GM23338 (cell line): Measurements from ENCODE around the gene TMIGD2. TPM values are rescaled to one million over a fixed set of nuclear protein-coding genes. Genes with fewer than 3 reads are reported as not detected.
"Not testable (repeated sequence)": the region's sequence is repeated elsewhere in the genome, so short reads cannot be mapped to it uniquely, and the experiment has no call there.

Experiments used
- ATAC-seq: fragments of 200-7000 bp; cut with Tn5 transposase; 3 replicates; pipeline ENCODE4 v1.9.1; 2020
- DNase-seq: peaks from one replicate; pipeline ENCODE4 v3.0.0-alpha.2; 2015; ENCODE audit warnings: low spot score
- H2AFZ ChIP-seq: fragments of 200-600 bp; sonication (generic); 2 replicates; pipeline ENCODE4 v1.8.0; 2016; ENCODE audit warnings: antibody characterized with exemption, mild to moderate bottlenecking, moderate library complexity
- H3F3A ChIP-seq: fragments of 200-600 bp; sonication (generic); replicated peaks from 2 replicates; pipeline ENCODE4 v1.8.0; 2017; ENCODE audit warnings: antibody characterized with exemption, mixed run types, low read depth
- H3K27ac ChIP-seq: fragments of 200-600 bp; sonication (generic); 2 replicates; pipeline ENCODE4 v1.6.1; 2016; ENCODE audit warnings: low read depth
- H3K27me3 ChIP-seq: fragments of 200-600 bp; sonication (generic); 2 replicates; pipeline ENCODE4 v1.8.0; 2016; ENCODE audit warnings: mild to moderate bottlenecking, mixed run types, moderate library complexity; ENCODE audit not compliant: insufficient read depth
- H3K36me3 ChIP-seq: fragments of 200-600 bp; sonication (generic); 2 replicates; pipeline ENCODE4 v1.8.0; 2016; ENCODE audit warnings: mild to moderate bottlenecking; ENCODE audit not compliant: insufficient read depth
- H3K4me1 ChIP-seq: fragments of 200-600 bp; sonication (generic); 2 replicates; pipeline ENCODE4 v1.8.0; 2016; ENCODE audit warnings: mild to moderate bottlenecking, moderate library complexity; ENCODE audit not compliant: insufficient read depth
- H3K4me2 ChIP-seq: fragments of 200-600 bp; sonication (generic); 2 replicates; pipeline ENCODE4 v1.7.1; 2017; ENCODE audit warnings: mixed run types
- H3K4me3 ChIP-seq: fragments of 200-600 bp; sonication (generic); 2 replicates; pipeline ENCODE4 v1.6.1; 2016; ENCODE audit warnings: mixed run types
- H3K79me2 ChIP-seq: fragments of 200-600 bp; sonication (generic); replicated peaks from 2 replicates; pipeline ENCODE4 v1.8.0; 2017; ENCODE audit warnings: mild to moderate bottlenecking; ENCODE audit not compliant: insufficient read depth
- H3K9me2 ChIP-seq: fragments of 200-600 bp; sonication (generic); 2 replicates; pipeline ENCODE4 v1.8.0; 2017; ENCODE audit not compliant: insufficient read depth
- H4K20me1 ChIP-seq: fragments of 200-600 bp; sonication (generic); replicated peaks from 2 replicates; pipeline ENCODE4 v1.8.0; 2017; ENCODE audit warnings: mild to moderate bottlenecking; ENCODE audit not compliant: insufficient read depth
- H3K27ac Mint-ChIP-seq: 2 replicates; pipeline ENCODE4 v1.8.0; 2020; ENCODE audit warnings: inconsistent platforms, mild to moderate bottlenecking, moderate library complexity, mixed read lengths
- H3K27me3 Mint-ChIP-seq: 3 replicates; pipeline ENCODE4 v1.8.0; 2022; ENCODE audit warnings: low read depth, mild to moderate bottlenecking, moderate library complexity, mixed read lengths, inconsistent platforms; ENCODE audit not compliant: insufficient read depth, poor library complexity
- H3K36me3 Mint-ChIP-seq: 3 replicates; pipeline ENCODE4 v1.8.0; 2021; ENCODE audit warnings: low read depth, mild to moderate bottlenecking, inconsistent platforms, moderate library complexity, mixed read lengths
- H3K4me1 Mint-ChIP-seq: 3 replicates; pipeline ENCODE4 v1.8.0; 2020; ENCODE audit warnings: mild to moderate bottlenecking, inconsistent platforms, mixed read lengths
- H3K4me3 Mint-ChIP-seq: 3 replicates; pipeline ENCODE4 v1.8.0; 2021; ENCODE audit warnings: moderate library complexity, mild to moderate bottlenecking, inconsistent platforms, mixed read lengths
- H3K9me3 Mint-ChIP-seq: 3 replicates; pipeline ENCODE4 v1.8.0; 2020; ENCODE audit warnings: moderate library complexity, mild to moderate bottlenecking, inconsistent platforms, mixed read lengths
- EZH2 ChIP-seq: fragments of 200-600 bp; sonication (generic); IDR thresholded peaks from one replicate; pipeline ENCODE4 v1.8.0; 2017; ENCODE audit warnings: antibody characterized with exemption, mild to moderate bottlenecking, low read depth; ENCODE audit not compliant: unreplicated experiment
- EZH2phosphoT487 ChIP-seq: fragments of 200-600 bp; sonication (generic); IDR thresholded peaks from one replicate; pipeline ENCODE4 v1.8.1; 2018; ENCODE audit warnings: antibody characterized with exemption; ENCODE audit not compliant: unreplicated experiment
- NANOG ChIP-seq: IDR thresholded peaks from 2 replicates; pipeline ENCODE4 v1.6.1; 2016; ENCODE audit warnings: antibody characterized with exemption, borderline replicate concordance
- POLR2AphosphoS5 ChIP-seq: IDR thresholded peaks from 2 replicates; pipeline ENCODE4 v1.6.1; 2016; ENCODE audit warnings: antibody characterized with exemption, low read depth
- STAT1 ChIP-seq: IDR thresholded peaks from one replicate; pipeline ENCODE4 v1.6.1; 2016; ENCODE audit warnings: antibody characterized with exemption; ENCODE audit not compliant: unreplicated experiment
- ZNF331 ChIP-seq: fragments of 250-450 bp; sonication (Bioruptor Pico); IDR thresholded peaks from 2 replicates; pipeline ENCODE4 v1.5.0; 2020; ENCODE audit warnings: low read depth, mild to moderate bottlenecking, moderate library complexity
- polyA plus RNA-seq: library from polyadenylated mRNA; unstranded; fragments of >200 nt; fragmentation: Nextera tagmentation; extraction: Ambion mirVana; gene quantifications from 2 replicates; pipeline ENCODE4 v1.2.1, GENCODE V29; 2016
- total RNA-seq: library from RNA; depleted of rRNA; stranded (reverse); fragments of >200 nt; shearing (Covaris generic); gene quantifications from 2 replicates; pipeline ENCODE4 v1.2.3, GENCODE V29; 2014
- TF ChIP-seq, protein P1 (sequence below), 2 experiments: fragments of 200-600 bp in 1 of 2; sonication (generic) in 1 of 2; conservative IDR thresholded peaks; 2 replicates each; pipeline versions ENCODE4 v1.5.1 to v1.6.1; 2016 to 2017; ENCODE audit warnings: antibody characterized with exemption in 2 of 2, low read depth in 2 of 2, mild to moderate bottlenecking in 2 of 2, moderate library complexity in 1 of 2
- TF ChIP-seq, protein P2 (sequence below): IDR thresholded peaks from 2 replicates; pipeline ENCODE4 v1.6.1; 2016; ENCODE audit warnings: antibody characterized with exemption
- TF ChIP-seq, protein P3 (sequence below): IDR thresholded peaks from one replicate; pipeline ENCODE4 v1.6.1; 2018; ENCODE audit warnings: antibody characterized with exemption; ENCODE audit not compliant: unreplicated experiment
- TF ChIP-seq, protein P4 (sequence below): fragments of 250-450 bp; sonication (Bioruptor Pico); IDR thresholded peaks from 2 replicates; pipeline ENCODE4 v1.5.0; 2020; ENCODE audit warnings: mild to moderate bottlenecking, moderate library complexity

TMIGD2 gene
- total and polyA plus RNA-seq, 2 experiments from 2014 or later, result 0.76 to 0.79 TPM

DNA sequence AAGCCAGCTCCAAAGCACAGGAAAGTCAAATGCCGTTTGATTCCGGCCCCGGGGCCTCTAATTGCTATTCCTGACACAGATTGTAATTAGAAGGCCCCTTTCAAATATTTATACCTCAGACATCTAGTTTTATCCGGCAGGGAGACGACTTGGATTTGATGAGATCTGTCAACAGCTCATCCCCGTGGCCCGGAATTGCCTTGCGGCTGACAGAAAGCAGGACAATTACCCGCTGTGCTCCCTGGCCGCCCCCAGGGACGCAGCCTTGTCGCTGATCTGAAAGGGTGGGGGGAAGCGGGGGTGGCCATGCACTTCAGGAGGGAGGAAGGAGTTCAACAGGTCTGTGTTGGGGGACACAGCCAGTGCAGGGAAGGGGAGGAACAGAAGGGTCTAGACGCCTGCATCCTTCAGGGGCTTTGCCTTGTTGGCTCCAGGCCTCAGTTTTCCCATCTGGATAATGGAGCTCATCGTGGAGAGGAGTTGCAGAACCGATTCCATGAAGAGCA lies 24.9 kb downstream of the TMIGD2 start:
- Mint-ChIP-seq H3K27ac (no peak overlapping the region), H3K27me3 (peaks cover 38% of the 10 kb centered on the region), H3K9me3 (no peaks in the 10 kb centered on the region), H3K4me1 (peaks cover 4% of the 10 kb centered on the region; the same call in 2 of the 3 replicates), H3K4me3 (peak overlapping the region; percentile 32; the same call in 1 of the 3 replicates), H3K36me3 (no peaks in the 10 kb centered on the region)
- Histone ChIP-seq H3K4me3 (no peak overlapping the region), H3K79me2 (no peaks in the 10 kb centered on the region), H3F3A (peaks cover 5% of the 10 kb centered on the region; the same call in 1 of the 2 replicates), H3K4me2 (no peak overlapping the region), H4K20me1 (no peaks in the 10 kb centered on the region), H3K27ac (no peak overlapping the region), H3K27me3 (peaks cover 44% of the 10 kb centered on the region), H3K4me1 (peaks cover 4% of the 10 kb centered on the region; the same call in 1 of the 2 replicates), H3K36me3 (no peaks in the 10 kb centered on the region), H3K9me2 (no peaks in the 10 kb centered on the region), H2AFZ (no peak overlapping the region)
- TF ChIP-seq, protein P1, sequence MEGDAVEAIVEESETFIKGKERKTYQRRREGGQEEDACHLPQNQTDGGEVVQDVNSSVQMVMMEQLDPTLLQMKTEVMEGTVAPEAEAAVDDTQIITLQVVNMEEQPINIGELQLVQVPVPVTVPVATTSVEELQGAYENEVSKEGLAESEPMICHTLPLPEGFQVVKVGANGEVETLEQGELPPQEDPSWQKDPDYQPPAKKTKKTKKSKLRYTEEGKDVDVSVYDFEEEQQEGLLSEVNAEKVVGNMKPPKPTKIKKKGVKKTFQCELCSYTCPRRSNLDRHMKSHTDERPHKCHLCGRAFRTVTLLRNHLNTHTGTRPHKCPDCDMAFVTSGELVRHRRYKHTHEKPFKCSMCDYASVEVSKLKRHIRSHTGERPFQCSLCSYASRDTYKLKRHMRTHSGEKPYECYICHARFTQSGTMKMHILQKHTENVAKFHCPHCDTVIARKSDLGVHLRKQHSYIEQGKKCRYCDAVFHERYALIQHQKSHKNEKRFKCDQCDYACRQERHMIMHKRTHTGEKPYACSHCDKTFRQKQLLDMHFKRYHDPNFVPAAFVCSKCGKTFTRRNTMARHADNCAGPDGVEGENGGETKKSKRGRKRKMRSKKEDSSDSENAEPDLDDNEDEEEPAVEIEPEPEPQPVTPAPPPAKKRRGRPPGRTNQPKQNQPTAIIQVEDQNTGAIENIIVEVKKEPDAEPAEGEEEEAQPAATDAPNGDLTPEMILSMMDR (conservative IDR thresholded peaks at IDR 0.05; ENCODE audit: low read depth in 2 of 2), result no peak
- TF ChIP-seq ZNF331 (no peak), NANOG (no peak), EZH2phosphoT487 (no peak), POLR2AphosphoS5 (no peak), STAT1 (no peak), EZH2 (no peak)
- TF ChIP-seq, protein P2, sequence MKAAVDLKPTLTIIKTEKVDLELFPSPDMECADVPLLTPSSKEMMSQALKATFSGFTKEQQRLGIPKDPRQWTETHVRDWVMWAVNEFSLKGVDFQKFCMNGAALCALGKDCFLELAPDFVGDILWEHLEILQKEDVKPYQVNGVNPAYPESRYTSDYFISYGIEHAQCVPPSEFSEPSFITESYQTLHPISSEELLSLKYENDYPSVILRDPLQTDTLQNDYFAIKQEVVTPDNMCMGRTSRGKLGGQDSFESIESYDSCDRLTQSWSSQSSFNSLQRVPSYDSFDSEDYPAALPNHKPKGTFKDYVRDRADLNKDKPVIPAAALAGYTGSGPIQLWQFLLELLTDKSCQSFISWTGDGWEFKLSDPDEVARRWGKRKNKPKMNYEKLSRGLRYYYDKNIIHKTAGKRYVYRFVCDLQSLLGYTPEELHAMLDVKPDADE, result no peak
- TF ChIP-seq, protein P3, sequence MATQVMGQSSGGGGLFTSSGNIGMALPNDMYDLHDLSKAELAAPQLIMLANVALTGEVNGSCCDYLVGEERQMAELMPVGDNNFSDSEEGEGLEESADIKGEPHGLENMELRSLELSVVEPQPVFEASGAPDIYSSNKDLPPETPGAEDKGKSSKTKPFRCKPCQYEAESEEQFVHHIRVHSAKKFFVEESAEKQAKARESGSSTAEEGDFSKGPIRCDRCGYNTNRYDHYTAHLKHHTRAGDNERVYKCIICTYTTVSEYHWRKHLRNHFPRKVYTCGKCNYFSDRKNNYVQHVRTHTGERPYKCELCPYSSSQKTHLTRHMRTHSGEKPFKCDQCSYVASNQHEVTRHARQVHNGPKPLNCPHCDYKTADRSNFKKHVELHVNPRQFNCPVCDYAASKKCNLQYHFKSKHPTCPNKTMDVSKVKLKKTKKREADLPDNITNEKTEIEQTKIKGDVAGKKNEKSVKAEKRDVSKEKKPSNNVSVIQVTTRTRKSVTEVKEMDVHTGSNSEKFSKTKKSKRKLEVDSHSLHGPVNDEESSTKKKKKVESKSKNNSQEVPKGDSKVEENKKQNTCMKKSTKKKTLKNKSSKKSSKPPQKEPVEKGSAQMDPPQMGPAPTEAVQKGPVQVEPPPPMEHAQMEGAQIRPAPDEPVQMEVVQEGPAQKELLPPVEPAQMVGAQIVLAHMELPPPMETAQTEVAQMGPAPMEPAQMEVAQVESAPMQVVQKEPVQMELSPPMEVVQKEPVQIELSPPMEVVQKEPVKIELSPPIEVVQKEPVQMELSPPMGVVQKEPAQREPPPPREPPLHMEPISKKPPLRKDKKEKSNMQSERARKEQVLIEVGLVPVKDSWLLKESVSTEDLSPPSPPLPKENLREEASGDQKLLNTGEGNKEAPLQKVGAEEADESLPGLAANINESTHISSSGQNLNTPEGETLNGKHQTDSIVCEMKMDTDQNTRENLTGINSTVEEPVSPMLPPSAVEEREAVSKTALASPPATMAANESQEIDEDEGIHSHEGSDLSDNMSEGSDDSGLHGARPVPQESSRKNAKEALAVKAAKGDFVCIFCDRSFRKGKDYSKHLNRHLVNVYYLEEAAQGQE, result no peak
- TF ChIP-seq, protein P4, sequence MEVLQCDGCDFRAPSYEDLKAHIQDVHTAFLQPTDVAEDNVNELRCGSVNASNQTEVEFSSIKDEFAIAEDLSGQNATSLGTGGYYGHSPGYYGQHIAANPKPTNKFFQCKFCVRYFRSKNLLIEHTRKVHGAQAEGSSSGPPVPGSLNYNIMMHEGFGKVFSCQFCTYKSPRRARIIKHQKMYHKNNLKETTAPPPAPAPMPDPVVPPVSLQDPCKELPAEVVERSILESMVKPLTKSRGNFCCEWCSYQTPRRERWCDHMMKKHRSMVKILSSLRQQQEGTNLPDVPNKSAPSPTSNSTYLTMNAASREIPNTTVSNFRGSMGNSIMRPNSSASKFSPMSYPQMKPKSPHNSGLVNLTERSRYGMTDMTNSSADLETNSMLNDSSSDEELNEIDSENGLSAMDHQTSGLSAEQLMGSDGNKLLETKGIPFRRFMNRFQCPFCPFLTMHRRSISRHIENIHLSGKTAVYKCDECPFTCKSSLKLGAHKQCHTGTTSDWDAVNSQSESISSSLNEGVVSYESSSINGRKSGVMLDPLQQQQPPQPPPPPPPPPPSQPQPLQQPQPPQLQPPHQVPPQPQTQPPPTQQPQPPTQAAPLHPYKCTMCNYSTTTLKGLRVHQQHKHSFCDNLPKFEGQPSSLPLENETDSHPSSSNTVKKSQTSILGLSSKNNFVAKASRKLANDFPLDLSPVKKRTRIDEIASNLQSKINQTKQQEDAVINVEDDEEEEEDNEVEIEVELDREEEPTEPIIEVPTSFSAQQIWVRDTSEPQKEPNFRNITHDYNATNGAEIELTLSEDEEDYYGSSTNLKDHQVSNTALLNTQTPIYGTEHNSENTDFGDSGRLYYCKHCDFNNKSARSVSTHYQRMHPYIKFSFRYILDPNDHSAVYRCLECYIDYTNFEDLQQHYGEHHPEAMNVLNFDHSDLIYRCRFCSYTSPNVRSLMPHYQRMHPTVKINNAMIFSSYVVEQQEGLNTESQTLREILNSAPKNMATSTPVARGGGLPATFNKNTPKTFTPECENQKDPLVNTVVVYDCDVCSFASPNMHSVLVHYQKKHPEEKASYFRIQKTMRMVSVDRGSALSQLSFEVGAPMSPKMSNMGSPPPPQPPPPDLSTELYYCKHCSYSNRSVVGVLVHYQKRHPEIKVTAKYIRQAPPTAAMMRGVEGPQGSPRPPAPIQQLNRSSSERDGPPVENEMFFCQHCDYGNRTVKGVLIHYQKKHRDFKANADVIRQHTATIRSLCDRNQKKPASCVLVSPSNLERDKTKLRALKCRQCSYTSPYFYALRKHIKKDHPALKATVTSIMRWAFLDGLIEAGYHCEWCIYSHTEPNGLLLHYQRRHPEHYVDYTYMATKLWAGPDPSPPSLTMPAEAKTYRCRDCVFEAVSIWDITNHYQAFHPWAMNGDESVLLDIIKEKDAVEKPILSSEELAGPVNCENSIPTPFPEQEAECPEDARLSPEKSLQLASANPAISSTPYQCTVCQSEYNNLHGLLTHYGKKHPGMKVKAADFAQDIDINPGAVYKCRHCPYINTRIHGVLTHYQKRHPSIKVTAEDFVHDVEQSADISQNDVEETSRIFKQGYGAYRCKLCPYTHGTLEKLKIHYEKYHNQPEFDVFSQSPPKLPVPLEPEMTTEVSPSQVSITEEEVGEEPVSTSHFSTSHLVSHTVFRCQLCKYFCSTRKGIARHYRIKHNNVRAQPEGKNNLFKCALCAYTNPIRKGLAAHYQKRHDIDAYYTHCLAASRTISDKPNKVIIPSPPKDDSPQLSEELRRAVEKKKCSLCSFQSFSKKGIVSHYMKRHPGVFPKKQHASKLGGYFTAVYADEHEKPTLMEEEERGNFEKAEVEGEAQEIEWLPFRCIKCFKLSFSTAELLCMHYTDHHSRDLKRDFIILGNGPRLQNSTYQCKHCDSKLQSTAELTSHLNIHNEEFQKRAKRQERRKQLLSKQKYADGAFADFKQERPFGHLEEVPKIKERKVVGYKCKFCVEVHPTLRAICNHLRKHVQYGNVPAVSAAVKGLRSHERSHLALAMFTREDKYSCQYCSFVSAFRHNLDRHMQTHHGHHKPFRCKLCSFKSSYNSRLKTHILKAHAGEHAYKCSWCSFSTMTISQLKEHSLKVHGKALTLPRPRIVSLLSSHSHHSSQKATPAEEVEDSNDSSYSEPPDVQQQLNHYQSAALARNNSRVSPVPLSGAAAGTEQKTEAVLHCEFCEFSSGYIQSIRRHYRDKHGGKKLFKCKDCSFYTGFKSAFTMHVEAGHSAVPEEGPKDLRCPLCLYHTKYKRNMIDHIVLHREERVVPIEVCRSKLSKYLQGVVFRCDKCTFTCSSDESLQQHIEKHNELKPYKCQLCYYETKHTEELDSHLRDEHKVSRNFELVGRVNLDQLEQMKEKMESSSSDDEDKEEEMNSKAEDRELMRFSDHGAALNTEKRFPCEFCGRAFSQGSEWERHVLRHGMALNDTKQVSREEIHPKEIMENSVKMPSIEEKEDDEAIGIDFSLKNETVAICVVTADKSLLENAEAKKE (CRISPR knock-in tag), result no peak
- DNase-seq (peak; percentile 35), ATAC-seq (no peak)

DNA sequence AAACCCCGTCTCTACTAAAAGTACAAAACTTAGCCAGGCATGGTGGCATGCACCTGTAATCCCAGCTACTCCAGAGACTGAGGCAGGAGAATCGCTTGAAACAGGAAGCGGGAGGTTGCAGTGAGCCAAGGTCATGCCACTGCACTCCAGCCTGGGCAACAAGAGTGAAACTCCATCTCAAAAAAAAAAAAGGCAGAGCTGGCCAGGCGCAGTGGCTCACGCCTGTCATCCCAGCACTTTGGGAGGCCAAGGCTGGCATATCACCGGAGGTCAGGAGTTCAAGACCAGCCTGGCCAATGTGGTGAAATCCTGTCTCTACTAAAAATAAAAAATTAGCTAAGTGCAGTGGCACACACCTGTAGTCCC lies 27.9 kb downstream of the TMIGD2 start:
- H4K20me1 ChIP-seq, H3K4me2 ChIP-seq, H3K79me2 ChIP-seq, H3K27ac Mint-ChIP-seq, H3F3A ChIP-seq, H3K27ac ChIP-seq, H3K36me3 ChIP-seq, H2AFZ ChIP-seq, H3K4me3 Mint-ChIP-seq, H3K4me1 Mint-ChIP-seq, H3K4me3 ChIP-seq, ATAC-seq, H3K9me2 ChIP-seq, H3K4me1 ChIP-seq, H3K9me3 Mint-ChIP-seq, DNase-seq: not testable (repeated sequence)
- H3K27me3 Mint-ChIP-seq, result peaks cover 11% of the 10 kb centered on the region
- peaks cover 15% of the 10 kb centered on the region; the same call in 1 of the 2 replicates for H3K27me3 ChIP-seq
- H3K36me3 Mint-ChIP-seq, result peaks cover 11% of the 10 kb centered on the region; the same call in 2 of the 3 replicates
